Immature natural killer cell (primary cell): ENCODE data around the gene CD164L2. TPM values are rescaled to one million over a fixed set of nuclear protein-coding genes. Genes with fewer than 3 reads are reported as not detected.
A peak's percentile ranks its signal among the peaks of the same experiment; 100 is the strongest.

Experiments
- DNase-seq, 3 donors: peaks; one replicate each; pipeline ENCODE4 v3.0.0; 2022; ENCODE audit warnings: mixed read lengths in 1 of 3
- H3K27ac Mint-ChIP-seq, 6 donors: one replicate each; pipeline ENCODE4 v1.8.0; 2020; ENCODE audit warnings: mixed read lengths in 6 of 6, mild to moderate bottlenecking in 5 of 6, inconsistent platforms in 4 of 6, moderate library complexity in 3 of 6
- H3K27me3 Mint-ChIP-seq, 3 donors: one replicate each; pipeline ENCODE4 v1.8.0; 2020 to 2021; ENCODE audit warnings: low read depth in 3 of 3, mild to moderate bottlenecking in 3 of 3, mixed read lengths in 3 of 3, moderate library complexity in 3 of 3, inconsistent platforms in 1 of 3
- H3K36me3 Mint-ChIP-seq, 3 donors: one replicate each; pipeline ENCODE4 v1.8.0; 2020; ENCODE audit warnings: mixed read lengths in 3 of 3, inconsistent platforms in 2 of 3, mild to moderate bottlenecking in 2 of 3
- H3K4me1 Mint-ChIP-seq, 2 donors: one replicate each; pipeline ENCODE4 v1.8.0; 2020; ENCODE audit warnings: inconsistent platforms in 2 of 2, mild to moderate bottlenecking in 2 of 2, mixed read lengths in 2 of 2, moderate library complexity in 1 of 2
- H3K4me3 Mint-ChIP-seq, 5 donors: one replicate each; pipeline ENCODE4 v1.8.0; 2020; ENCODE audit warnings: mild to moderate bottlenecking in 5 of 5, mixed read lengths in 5 of 5, inconsistent platforms in 3 of 5, moderate library complexity in 3 of 5
- H3K9me3 Mint-ChIP-seq, 6 donors: one replicate each; pipeline ENCODE4 v1.8.0; 2020; ENCODE audit warnings: mild to moderate bottlenecking in 6 of 6, mixed read lengths in 6 of 6, inconsistent platforms in 4 of 6, moderate library complexity in 3 of 6
- polyA plus RNA-seq, 3 donors: library from polyadenylated mRNA; unstranded; fragments of 300-500 nt; fragmentation: Illumina TruSeq; gene quantifications; one replicate each; pipeline ENCODE4 v1.2.3, GENCODE V29; 2021

The CD164L2 gene
- polyA plus RNA-seq, 3 donors from 2014 or later = not detected

GRCh38 chr1:27400963-27401341, 17.8 kb upstream of the CD164L2 start:
- no peak overlapping the region for H3K4me3 Mint-ChIP-seq
- no peak for DNase-seq
- H3K27ac Mint-ChIP-seq = peak overlapping the region in 1 of 6 donors; percentile 72
- no peaks in the 10 kb centered on the region for H3K36me3 Mint-ChIP-seq
- H3K27me3 Mint-ChIP-seq = peaks cover 3 to 13% (median 11%) of the 10 kb centered on the region in 3 donors
- H3K4me1 Mint-ChIP-seq = peaks cover 34 to 39% of the 10 kb centered on the region in 2 donors
- H3K9me3 Mint-ChIP-seq = no peaks in the 10 kb centered on the region

DNA sequence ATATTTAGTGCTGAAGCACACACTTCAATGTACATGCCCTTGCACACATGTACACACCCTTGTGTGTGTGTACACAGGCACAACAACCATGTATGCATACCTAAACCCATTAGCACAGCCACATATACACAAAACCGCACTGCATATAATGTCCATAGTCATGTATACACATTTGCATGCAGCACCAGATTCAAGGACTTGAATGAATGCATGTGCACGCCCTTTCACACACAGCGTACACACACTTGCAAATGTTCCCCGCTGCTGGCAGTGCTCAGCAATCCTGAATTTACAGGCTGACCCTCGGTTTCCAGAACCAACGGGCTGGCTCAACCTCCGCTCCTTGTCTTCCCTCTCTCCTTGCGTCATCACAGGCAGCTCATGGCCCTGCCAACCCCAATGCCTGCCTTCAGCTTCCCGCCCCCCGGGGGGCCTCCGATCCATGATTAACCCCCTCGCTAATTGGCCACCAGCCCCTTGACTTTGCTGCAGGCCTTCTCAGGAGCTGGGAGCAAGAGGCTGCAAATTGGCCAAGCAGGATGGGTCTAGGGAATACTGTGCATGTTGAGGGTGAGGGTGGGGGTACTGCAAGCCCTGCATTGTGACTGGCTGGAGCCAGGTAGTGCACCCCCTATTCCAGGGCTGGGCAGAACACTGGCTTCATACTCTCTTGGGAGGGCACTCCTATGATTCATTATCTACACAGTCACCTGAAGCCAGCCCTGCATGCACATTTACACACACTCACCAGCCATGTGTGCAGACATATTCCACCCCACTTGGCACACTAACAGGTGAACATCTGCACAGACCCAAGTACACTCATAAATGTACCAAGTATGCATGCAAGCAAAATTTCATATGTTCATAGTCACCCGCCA, 17.2 kb upstream of the CD164L2 start:
- no peak for DNase-seq
- Mint-ChIP-seq H3K4me3 (no peak overlapping the region), H3K9me3 (no peaks in the 10 kb centered on the region), H3K27ac (peak overlapping the region in 1 of 6 donors; percentile 72), H3K4me1 (peaks cover 34 to 39% of the 10 kb centered on the region in 2 donors), H3K27me3 (peaks cover 3 to 13% (median 11%) of the 10 kb centered on the region in 3 donors), H3K36me3 (no peaks in the 10 kb centered on the region)

GRCh38 chr1:27399251-27400025, 16.3 kb upstream of the CD164L2 start:
- Mint-ChIP-seq H3K27me3 (peaks cover 5 to 17% (median 13%) of the 10 kb centered on the region in 3 donors), H3K36me3 (no peaks in the 10 kb centered on the region), H3K4me1 (peaks cover 37% of the 10 kb centered on the region in 2 donors), H3K4me3 (no peak overlapping the region), H3K9me3 (no peaks in the 10 kb centered on the region), H3K27ac (no peak overlapping the region)
- DNase-seq = no peak

DNA sequence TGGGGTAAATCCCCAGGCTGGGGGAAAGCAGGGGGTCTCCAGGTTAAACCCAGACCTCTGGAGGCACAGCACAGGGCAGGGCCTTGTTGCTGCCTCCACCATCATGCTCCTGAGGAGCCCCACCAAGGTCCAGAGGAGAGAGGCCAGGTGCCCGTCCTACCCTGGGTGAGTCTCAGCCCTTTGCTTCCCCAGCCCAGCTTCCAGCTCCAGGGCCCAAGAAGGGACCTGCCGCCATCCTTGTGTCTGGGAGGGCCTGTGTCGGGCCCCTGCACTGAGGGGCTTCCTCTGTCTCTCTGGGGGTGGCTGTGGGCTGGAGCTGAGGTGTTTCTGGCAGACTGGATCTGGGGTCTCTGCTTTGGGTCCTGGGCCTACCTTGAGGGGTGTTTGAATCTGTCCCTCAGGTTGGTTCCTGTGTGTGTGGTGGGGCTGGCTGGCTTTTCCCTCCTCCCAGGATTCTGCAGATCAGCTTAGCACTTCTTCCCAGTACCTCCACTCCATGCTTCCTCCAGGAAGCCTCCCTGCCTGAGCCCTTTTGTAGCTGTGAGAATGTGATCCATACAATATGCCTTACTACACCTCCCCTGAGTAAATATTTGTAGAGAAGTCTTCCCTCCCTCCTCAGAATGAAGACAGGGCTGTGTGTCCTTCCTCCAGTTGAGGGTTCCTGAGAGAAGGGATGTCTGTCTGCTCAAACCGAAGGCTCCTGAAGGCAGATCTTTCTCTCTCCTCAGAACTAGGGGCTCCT, 15.4 kb upstream of the CD164L2 start:
- no peaks in the 10 kb centered on the region for H3K36me3 Mint-ChIP-seq
- H3K9me3 Mint-ChIP-seq = no peaks in the 10 kb centered on the region
- H3K4me1 Mint-ChIP-seq = peaks cover 28 to 29% of the 10 kb centered on the region in 2 donors
- no peak for DNase-seq
- no peak overlapping the region for H3K4me3 Mint-ChIP-seq
- peaks cover 2 to 22% (median 11%) of the 10 kb centered on the region in 3 donors for H3K27me3 Mint-ChIP-seq
- peak overlapping the region in 3 of 6 donors; percentile 52 to 75 (median 71) for H3K27ac Mint-ChIP-seq

GRCh38 chr1:27397749-27398148, 14.6 kb upstream of the CD164L2 start:
- Mint-ChIP-seq H3K27me3 (peaks cover 2 to 22% (median 8%) of the 10 kb centered on the region in 3 donors), H3K4me1 (peaks cover 21 to 22% of the 10 kb centered on the region in 2 donors), H3K4me3 (no peak overlapping the region), H3K27ac (peak overlapping the region in 2 of 6 donors; percentile 7 to 40), H3K9me3 (no peaks in the 10 kb centered on the region), H3K36me3 (no peaks in the 10 kb centered on the region)
- DNase-seq = no peak

GRCh38 chr1:27397110-27397509, 14.0 kb upstream of the CD164L2 start:
- H3K36me3 Mint-ChIP-seq = no peaks in the 10 kb centered on the region

DNA sequence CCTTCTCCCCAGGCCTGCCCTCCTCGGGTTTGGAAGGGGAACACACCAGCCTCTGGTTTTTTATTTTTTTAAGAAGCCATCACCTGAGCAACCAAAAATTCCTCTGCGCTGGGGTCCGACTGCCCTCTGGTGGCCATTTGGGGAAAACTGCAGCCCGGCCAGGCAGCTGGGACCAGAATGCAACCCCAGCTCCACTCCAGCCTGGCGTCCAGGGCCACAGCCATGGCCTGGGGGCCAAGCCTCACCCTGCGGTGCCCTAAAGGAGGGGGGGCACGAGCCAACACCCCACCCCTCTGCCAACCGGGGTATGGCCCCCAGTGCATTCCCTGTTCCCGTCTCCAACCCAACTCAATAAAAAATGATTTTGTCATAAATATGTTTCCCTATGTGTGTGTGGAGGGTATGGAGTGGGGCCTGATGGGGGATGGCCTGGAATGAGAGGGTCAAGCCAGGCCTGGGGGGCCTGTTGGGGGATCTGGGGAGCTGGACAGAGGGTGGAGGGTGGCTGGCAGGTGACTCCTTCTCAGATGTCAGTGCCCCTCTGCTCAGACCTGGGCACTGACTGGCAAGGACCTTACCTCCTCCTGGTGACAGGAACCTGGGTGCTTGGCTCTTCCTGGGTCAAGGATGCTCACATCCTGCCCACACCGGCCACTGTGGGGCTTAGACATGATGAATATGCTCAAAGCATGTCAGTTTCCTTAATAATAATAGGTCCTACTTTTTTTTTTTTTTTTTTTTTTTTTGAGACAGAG, 12.5 kb upstream of the CD164L2 start:
- Mint-ChIP-seq H3K27me3 (peaks cover 4 to 35% (median 13%) of the 10 kb centered on the region in 3 donors), H3K4me3 (no peak overlapping the region), H3K36me3 (no peaks in the 10 kb centered on the region), H3K27ac (no peak overlapping the region), H3K4me1 (peaks cover 12 to 16% of the 10 kb centered on the region in 2 donors), H3K9me3 (no peaks in the 10 kb centered on the region)
- DNase-seq = peak; percentile 76 to 80 (median 78)

More at GRCh38 chr1:27397110-27397509, 14.0 kb upstream of the CD164L2 start:
- Mint-ChIP-seq H3K27me3 (peaks cover 2 to 24% (median 9%) of the 10 kb centered on the region in 3 donors), H3K4me1 (peaks cover 17 to 18% of the 10 kb centered on the region in 2 donors), H3K4me3 (no peak overlapping the region), H3K9me3 (no peaks in the 10 kb centered on the region), H3K27ac (no peak overlapping the region)
- DNase-seq = no peak

DNA sequence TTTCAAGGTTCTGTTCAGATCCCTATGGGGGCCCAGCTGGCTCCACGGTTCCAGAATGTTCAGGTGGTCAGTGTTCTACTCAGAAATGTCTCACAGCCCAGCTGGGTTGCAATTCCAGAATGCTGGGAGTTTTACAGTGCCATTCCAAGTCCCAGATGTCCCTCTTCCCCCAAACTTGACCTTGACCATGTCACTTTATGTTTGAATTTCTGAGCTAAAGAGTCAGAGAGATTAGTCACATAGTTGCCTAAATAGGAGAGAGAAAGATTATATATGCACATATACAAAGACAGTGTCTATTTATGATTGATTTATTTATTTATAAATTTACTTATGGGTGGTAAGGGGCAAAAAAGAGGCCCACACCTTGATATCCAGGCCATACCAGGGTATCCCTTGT, 11.8 kb upstream of the CD164L2 start:
- peak overlapping the region in 1 of 5 donors; percentile 2 for H3K4me3 Mint-ChIP-seq
- no peaks in the 10 kb centered on the region for H3K9me3 Mint-ChIP-seq
- no peaks in the 10 kb centered on the region for H3K36me3 Mint-ChIP-seq

DNA sequence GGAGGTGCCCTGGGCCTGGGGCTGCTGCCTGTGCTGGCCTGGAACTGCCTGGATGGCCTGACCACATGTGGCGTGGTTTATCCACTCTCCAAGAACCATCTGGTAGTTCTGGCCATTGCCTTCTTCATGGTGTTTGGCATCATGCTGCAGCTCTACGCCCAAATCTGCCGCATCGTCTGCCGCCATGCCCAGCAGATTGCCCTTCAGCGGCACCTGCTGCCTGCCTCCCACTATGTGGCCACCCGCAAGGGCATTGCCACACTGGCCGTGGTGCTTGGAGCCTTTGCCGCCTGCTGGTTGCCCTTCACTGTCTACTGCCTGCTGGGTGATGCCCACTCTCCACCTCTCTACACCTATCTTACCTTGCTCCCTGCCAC, 11.1 kb upstream of the CD164L2 start:
- DNase-seq = no peak
- peak overlapping the region in 4 of 5 donors; percentile 11 to 59 (median 30) for H3K4me3 Mint-ChIP-seq

More for the DNA sequence above, 11.8 kb upstream of the CD164L2 start:
- no peak for DNase-seq
- peak overlapping the region in 2 of 6 donors; percentile 34 to 46 for H3K27ac Mint-ChIP-seq
- peaks cover 6 to 34% (median 13%) of the 10 kb centered on the region in 3 donors for H3K27me3 Mint-ChIP-seq
- H3K4me1 Mint-ChIP-seq = peaks cover 9 to 15% of the 10 kb centered on the region in 2 donors

GRCh38 chr1:27393641-27394281, 10.6 kb upstream of the CD164L2 start:
- Mint-ChIP-seq H3K4me3 (peak overlapping the region in 4 of 5 donors; percentile 46 to 60 (median 54)), H3K27me3 (peaks cover 6 to 27% (median 16%) of the 10 kb centered on the region in 3 donors), H3K9me3 (no peaks in the 10 kb centered on the region), H3K4me1 (peaks cover 9 to 15% of the 10 kb centered on the region in 2 donors), H3K27ac (peak overlapping the region in 1 of 6 donors; percentile 74), H3K36me3 (no peaks in the 10 kb centered on the region)
- no peak for DNase-seq

More for the DNA sequence above, 11.1 kb upstream of the CD164L2 start:
- Mint-ChIP-seq H3K36me3 (no peaks in the 10 kb centered on the region), H3K27ac (peak overlapping the region in 4 of 6 donors; percentile 6 to 83 (median 54)), H3K4me1 (peaks cover 9 to 15% of the 10 kb centered on the region in 2 donors), H3K9me3 (no peaks in the 10 kb centered on the region), H3K27me3 (peaks cover 6 to 32% (median 16%) of the 10 kb centered on the region in 3 donors)

DNA sequence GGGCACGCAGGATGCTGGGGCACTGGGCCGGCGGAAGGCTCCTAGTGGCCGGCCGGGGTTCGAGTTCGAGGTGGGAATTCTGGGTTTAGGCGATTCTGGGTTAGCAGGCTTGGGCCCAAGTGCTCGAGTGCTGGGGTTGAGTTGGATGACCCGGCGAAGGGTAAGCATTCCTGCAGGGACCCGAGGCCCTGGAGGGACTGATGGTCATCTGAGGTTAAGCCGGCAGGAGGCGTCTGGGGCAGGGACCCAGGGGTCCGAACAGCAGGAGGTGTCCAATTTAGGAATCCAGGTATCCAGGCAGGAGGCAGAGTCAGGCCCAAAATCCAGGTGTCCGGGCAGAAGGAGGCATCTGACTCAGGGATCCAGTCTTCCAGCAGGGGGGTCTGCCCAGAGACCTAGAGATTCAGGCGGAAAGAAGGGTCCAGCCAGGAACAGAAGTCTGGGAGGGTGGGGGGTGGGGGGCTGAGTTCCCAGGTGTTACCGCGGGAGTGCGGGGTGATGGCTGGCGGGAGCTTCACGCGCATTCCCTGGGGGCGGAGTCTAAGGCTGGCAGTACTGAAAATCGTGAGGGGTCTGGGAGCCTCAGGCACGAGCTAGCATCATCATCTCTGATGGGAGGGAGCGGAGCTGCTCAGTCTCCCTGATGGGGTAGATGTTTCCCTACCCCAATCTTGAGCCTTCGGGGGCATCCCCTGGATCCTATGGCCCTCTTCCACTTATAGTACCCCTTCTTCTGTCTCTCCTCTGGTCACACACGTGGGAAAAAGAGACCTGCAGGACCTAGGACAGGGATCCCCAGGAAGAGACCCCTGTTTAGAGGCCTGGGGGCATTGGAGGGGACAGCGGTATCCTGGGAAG, 9.9 kb upstream of the CD164L2 start:
- no peaks in the 10 kb centered on the region for H3K9me3 Mint-ChIP-seq
- no peaks in the 10 kb centered on the region for H3K36me3 Mint-ChIP-seq
- peaks cover 6 to 26% (median 18%) of the 10 kb centered on the region in 3 donors for H3K27me3 Mint-ChIP-seq
- peaks cover 9 to 18% of the 10 kb centered on the region in 2 donors for H3K4me1 Mint-ChIP-seq
- no peak for DNase-seq
- H3K27ac Mint-ChIP-seq = peak overlapping the region in 1 of 6 donors; percentile 11
- peak overlapping the region; percentile 27 to 60 (median 48) for H3K4me3 Mint-ChIP-seq
